AG04450 (cell line): Measurements from ENCODE around the gene PAIP2. TPM values are rescaled to one million over a fixed set of nuclear protein-coding genes. Genes with fewer than 3 reads are reported as not detected.

Experiments
- CTCF ChIA-PET: fragments of 300-600, 350-600 bp; formaldehyde crosslinking; extraction: SDS; loops from one replicate; lab custom pipeline; 2022; ENCODE audit warnings: antibody characterized with exemption, inconsistent platforms; lab: Charles Lee
- POLR2A ChIA-PET: fragments of 350-600 bp; formaldehyde crosslinking; extraction: SDS; loops from one replicate; lab custom pipeline; 2021; ENCODE audit warnings: antibody characterized with exemption, inconsistent platforms; lab: Yijun Ruan, JAX
- DNase-seq: peaks from one replicate; pipeline ENCODE4 v3.0.0-alpha.2; 2011; ENCODE audit warnings: low read depth, low spot score
- H3K27ac ChIP-seq: one replicate; pipeline ENCODE4 v1.5.1; 2012; ENCODE audit warnings: low read depth, low read length, control low read depth
- H3K27me3 ChIP-seq: one replicate; pipeline ENCODE4 v1.6.0; 2012; ENCODE audit warnings: low read length; ENCODE audit not compliant: control insufficient read depth, insufficient read depth
- H3K4me3 ChIP-seq: 2 replicates; pipeline ENCODE4 v1.5.1; 2011; ENCODE audit warnings: mild to moderate bottlenecking, low read depth, low read length, control low read depth
- H3K9me3 ChIP-seq: 2 replicates; pipeline ENCODE4 v1.5.1; 2012; ENCODE audit warnings: low read length; ENCODE audit not compliant: control insufficient read depth, insufficient read depth
- polyA plus RNA-seq: library from polyadenylated mRNA; depleted of rRNA; stranded (reverse); fragments of >200 nt; gene quantifications from 2 replicates; pipeline ENCODE4 v1.2.3, GENCODE V29; 2011; rRNA removed
- small RNA-seq: library from RNA; depleted of rRNA; stranded (forward); fragments of <200 nt; gene quantifications from one replicate; pipeline ENCODE3, GENCODE V24; 2012; ENCODE audit warnings: low read depth; ENCODE audit not compliant: insufficient read length
- TF ChIP-seq, protein P1 (sequence below): IDR thresholded peaks from 2 replicates; pipeline ENCODE4 v1.5.1; 2011; ENCODE audit warnings: low read depth, low read length, control low read depth, inconsistent platforms

Gene PAIP2
- polyA plus RNA-seq, 1 experiment: 113 TPM

DNA sequence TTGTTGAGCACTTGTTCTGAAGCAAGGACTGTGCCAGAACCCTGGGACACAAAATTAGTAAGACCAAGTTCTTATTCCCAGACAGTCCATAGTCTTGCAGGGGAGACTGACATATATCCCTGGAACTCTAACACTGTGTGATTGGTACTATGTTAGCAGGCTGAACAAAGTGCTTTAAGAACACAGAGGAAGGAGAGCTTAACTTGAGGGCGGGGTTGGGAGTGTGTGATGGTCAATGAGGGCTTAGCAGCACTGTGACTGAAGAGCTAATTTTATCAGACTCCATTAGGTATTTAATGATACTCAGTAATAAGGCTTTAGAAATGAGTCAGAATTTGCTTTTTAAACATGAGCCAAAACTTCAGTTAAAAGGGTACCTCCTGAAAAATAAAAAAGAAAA, 77.1 kb downstream of the PAIP2 start:
- TF ChIP-seq, protein P1, sequence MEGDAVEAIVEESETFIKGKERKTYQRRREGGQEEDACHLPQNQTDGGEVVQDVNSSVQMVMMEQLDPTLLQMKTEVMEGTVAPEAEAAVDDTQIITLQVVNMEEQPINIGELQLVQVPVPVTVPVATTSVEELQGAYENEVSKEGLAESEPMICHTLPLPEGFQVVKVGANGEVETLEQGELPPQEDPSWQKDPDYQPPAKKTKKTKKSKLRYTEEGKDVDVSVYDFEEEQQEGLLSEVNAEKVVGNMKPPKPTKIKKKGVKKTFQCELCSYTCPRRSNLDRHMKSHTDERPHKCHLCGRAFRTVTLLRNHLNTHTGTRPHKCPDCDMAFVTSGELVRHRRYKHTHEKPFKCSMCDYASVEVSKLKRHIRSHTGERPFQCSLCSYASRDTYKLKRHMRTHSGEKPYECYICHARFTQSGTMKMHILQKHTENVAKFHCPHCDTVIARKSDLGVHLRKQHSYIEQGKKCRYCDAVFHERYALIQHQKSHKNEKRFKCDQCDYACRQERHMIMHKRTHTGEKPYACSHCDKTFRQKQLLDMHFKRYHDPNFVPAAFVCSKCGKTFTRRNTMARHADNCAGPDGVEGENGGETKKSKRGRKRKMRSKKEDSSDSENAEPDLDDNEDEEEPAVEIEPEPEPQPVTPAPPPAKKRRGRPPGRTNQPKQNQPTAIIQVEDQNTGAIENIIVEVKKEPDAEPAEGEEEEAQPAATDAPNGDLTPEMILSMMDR: no peak
- H3K27ac ChIP-seq: no peak overlapping the region
- ChIA-PET CTCF (interaction anchor here (0.7 to 9.0 kb wide), 2 partner anchors 12 to 96 kb away, joined by 5 to 231 read pairs; no protein-coding TSS in a partner anchor), POLR2A (no interaction called here)
- no peaks in the 10 kb centered on the region for H3K9me3 ChIP-seq
- no peaks in the 10 kb centered on the region for H3K27me3 ChIP-seq
- no peak overlapping the region for H3K4me3 ChIP-seq
- DNase-seq: no peak

Small RNA genes lying within 50 kb of the gene (small RNA-seq; reads per million reads assigned to genes)
- gene RNA5SP195: not detected

Other genes starting within 250 kb of the PAIP2 start
- gene SIL1, start 143.5 kb upstream of the PAIP2 start, polyA plus RNA-seq: 57.9 and 64.6 TPM in 2 replicates
- gene MATR3, start 48.1 kb upstream of the PAIP2 start, polyA plus RNA-seq: 142 and 166 TPM in 2 replicates
- 0.10 TPM in 1 of 2 replicates, not detected in the other for gene SLC23A1, start 41.4 kb downstream of the PAIP2 start, polyA plus RNA-seq
- gene MZB1, start 48.1 kb downstream of the PAIP2 start, polyA plus RNA-seq: not detected in 2 replicates
- 0.19 and 0.25 TPM in 2 replicates for gene PROB1, start 53.2 kb downstream of the PAIP2 start, polyA plus RNA-seq
- gene SPATA24, start 62.2 kb downstream of the PAIP2 start, polyA plus RNA-seq: 3.5 and 3.9 TPM in 2 replicates
- gene DNAJC18, start 97.7 kb downstream of the PAIP2 start, polyA plus RNA-seq: 12.7 and 17.7 TPM in 2 replicates
- 0.82 and 1.1 TPM in 2 replicates for gene ECSCR, start 120.9 kb downstream of the PAIP2 start, polyA plus RNA-seq
- gene SMIM33, start 129.2 kb downstream of the PAIP2 start, polyA plus RNA-seq: not detected in 2 replicates
- gene STING1, start 140.9 kb downstream of the PAIP2 start, polyA plus RNA-seq: 50.6 and 66.9 TPM in 2 replicates
- gene UBE2D2, start 219.5 kb downstream of the PAIP2 start, polyA plus RNA-seq: 51.5 and 60.9 TPM in 2 replicates